ENCODE results near the gene SLC15A4.
"Not testable (repeated sequence)": the region's sequence is repeated elsewhere in the genome, so short reads cannot be mapped to it uniquely, and the experiment has no call there.

SLC15A4 gene

GRCh38 chr12:128844031-128844635 is 20.4 kb upstream of the SLC15A4 start:
- peak; percentile 63 for DNase-seq (ENCODE audit: low read depth, low spot score)

DNA sequence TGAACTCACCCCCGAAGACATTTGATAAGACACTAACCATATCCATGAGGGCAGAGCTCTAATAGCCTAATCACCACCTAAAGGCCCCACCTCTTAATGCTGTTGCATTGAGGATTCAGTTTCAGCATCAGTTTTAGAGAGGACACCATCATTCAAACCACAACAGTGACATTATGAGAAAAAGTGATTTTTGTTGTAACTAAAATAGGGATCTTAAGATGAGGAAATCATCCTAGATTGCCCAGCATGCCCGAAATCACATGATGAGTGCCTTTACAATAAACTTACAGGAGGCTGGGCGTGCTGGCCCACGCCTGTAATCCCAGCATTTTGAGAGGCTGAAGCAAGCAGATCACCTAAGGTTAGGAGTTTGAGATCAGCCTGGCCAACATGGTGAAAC is 19.8 kb upstream of the SLC15A4 start:
- DNase-seq (ENCODE audit: low read depth, low spot score), result no peak

DNA sequence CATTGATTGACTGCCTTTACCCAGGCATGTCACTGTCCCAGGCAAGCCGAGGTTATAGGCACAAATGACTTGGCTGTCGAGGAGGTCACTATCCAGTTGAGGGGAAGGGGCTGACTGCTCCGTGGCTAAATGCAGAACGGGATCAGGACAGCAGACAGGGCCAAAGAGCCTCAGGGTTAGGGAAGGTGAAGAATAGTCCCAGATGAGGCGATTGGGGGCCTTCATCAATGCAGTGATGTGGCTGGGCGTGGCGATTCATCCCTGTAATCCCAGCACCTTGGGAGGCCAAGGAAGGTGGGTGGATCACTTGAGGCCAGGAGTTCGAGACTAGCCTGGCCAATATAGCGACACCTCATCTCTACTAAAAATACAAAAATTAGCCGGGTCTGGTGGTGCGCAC is 18.8 kb upstream of the SLC15A4 start:
- no peak for DNase-seq (ENCODE audit: low read depth, low spot score)

DNA sequence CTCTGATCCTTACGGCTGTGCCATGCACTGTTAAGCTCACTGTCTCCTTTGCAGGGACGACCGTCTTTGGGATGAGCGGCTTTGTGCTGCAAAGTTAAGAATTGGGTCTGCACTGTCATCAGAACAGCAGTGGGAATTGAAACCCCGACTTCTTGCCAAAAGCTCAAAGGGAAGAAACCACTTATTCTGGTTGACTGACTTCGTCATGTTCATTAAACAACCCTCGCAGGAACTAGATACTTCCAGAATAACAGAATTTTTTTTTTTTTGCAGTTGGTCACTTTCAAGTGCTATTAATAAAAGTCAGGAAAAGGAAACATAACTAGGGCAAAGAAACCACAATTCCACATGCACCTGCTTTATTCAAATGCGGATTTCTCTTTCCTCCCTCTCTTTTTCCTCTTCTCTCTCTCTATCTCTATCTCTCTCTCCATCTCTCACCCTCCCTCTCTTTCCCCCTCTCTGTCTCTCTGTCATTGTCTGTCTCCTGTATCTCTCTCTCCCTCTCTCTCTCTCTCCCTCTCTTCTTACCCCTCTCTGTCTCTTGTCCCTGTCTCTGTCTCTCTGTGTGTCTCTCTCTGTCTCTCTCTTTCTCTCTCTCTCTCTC is 17.2 kb upstream of the SLC15A4 start:
- no peak for DNase-seq (ENCODE audit: low read depth, low spot score)

DNA sequence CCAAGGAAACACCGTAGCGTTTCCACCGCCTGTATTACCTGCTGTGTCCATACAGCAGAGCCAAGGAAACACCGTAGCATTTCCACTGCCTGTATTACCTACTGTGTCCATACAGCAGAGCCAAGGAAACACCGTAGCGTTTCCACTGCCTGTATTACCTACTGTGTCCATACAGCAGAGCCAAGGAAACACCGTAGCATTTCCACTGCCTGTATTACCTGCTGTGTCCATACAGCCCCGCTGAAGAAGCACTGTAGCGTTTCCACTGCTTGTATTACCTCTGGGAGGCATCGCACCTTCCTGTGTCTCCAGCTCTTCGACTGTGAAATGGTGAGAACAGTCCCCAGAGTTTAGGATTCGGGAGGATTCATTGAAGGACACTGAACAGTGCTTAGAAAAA is 16.1 kb upstream of the SLC15A4 start:
- DNase-seq (ENCODE audit: low read depth, low spot score), result not testable (repeated sequence)

DNA sequence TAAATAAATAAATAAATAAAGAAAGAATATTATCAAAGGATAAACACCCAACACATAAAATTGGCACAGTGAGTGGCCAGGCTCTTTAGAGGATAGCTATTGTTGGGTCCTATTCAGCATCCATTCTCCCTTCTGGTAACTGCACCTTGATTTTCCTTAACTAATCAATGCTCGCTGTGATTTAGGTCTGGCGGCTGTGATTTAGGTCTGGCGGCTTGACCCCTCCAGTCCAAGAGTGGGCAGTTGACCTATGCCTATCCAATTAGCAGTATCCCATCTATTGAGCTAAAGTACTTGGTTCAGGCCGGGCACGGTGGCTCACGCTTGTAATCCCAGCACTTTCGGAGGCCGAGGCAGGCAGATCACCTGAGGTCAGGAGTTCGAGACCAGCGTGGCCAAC is 9.7 kb upstream of the SLC15A4 start:
- no peak for DNase-seq (ENCODE audit: low read depth, low spot score)

- DNase-seq (ENCODE audit: low read depth, low spot score), result no peak
These were observed 6.7 kb upstream of the SLC15A4 start for GRCh38 chr12:128830505-128830893.

DNA sequence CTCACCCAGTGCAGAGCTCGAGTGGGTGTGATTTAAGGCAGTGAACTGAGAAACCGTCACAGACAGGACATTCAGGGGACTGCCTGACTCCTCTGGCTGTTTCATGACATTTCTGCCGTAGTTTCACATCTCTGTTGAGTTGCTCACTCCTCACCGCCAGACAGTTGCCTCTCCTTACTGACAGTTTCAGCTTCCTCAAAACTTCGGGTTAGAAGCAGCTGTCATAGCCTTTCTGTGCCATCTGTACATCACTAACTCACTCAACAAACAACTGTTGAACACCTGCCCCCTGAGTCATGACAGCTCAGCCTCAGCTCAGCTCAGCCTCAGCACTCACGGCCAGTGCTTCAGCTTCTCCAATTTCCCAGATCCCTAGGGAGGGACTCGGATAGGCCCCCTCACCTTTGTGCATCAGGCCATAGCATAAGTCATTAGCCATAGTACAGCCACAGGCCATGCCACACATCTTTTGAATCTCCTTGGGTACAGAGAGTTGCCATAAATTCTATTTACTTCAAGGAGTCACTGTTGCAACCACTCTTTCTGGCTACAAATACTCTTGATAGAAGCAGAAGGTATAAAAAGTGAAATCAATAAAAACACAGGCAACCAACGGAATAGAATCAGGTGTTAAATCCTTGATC is 6.2 kb upstream of the SLC15A4 start:
- no peak for DNase-seq (ENCODE audit: low read depth, low spot score)

DNA sequence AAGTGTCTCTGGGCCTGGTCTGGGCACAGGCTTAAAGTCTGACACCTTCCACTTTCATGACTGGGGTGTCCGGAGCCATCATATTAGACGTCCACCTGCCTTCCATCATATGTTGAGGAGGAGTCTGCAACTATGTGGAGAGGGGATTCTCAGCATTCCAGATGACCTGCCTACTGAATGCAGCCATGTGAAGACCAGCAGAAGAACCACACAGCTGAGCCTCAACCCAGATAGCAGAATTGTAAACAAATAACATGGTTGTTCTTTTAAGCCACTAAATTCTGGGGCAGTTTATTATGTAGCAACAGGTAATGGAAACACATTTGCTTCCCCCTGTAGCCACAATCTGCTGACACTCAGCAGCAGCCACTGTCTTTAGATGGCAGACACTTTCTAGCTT is 4.0 kb upstream of the SLC15A4 start:
- no peak for DNase-seq (ENCODE audit: low read depth, low spot score)

- no peak for DNase-seq (ENCODE audit: low read depth, low spot score)
These were observed 2.1 kb upstream of the SLC15A4 start for GRCh38 chr12:128825835-128826234.

- peak; percentile 77 for DNase-seq (ENCODE audit: low read depth, low spot score)
These were observed 392 bp downstream of the SLC15A4 start for GRCh38 chr12:128823216-128823915.

DNA sequence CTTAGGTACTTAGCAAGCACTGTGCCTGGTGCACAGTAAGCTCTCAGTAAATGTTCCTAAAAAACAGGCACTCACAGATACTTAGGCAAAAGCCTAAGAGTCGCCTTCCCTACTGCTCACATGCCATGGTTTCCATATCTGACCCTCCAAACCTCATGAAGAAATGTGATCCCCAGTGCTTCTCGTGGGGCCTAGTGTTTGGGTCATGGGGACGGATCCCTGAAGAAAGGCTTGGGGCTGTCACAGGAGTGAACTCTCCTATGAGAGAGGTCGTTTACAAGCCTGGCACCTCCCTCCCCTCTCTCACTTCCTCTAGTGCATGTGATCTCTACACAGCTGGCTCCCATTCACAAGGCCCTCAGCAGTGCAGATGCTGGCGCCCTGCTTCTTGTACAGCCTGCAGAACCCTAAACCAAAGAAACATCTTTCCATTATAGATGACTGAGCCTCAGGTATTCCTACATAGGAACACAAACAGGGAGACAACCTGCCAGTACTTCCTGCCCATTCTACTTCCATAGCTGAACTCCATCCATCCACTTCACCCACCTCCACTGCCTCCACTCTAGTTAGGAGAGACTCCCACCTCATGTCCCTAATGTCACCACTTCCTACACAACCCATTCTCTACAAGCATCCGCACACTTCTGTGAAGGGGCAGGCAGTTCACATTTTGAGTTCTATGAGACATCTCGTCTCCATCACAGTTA is 2.9 kb downstream of the SLC15A4 start:
- DNase-seq (ENCODE audit: low read depth, low spot score), result no peak

- DNase-seq (ENCODE audit: low read depth, low spot score), result no peak
These were observed 3.5 kb downstream of the SLC15A4 start for GRCh38 chr12:128820253-128820652.

GRCh38 chr12:128819293-128820144 is 4.2 kb downstream of the SLC15A4 start:
- peak; percentile 56 for DNase-seq (ENCODE audit: low read depth, low spot score)

DNA sequence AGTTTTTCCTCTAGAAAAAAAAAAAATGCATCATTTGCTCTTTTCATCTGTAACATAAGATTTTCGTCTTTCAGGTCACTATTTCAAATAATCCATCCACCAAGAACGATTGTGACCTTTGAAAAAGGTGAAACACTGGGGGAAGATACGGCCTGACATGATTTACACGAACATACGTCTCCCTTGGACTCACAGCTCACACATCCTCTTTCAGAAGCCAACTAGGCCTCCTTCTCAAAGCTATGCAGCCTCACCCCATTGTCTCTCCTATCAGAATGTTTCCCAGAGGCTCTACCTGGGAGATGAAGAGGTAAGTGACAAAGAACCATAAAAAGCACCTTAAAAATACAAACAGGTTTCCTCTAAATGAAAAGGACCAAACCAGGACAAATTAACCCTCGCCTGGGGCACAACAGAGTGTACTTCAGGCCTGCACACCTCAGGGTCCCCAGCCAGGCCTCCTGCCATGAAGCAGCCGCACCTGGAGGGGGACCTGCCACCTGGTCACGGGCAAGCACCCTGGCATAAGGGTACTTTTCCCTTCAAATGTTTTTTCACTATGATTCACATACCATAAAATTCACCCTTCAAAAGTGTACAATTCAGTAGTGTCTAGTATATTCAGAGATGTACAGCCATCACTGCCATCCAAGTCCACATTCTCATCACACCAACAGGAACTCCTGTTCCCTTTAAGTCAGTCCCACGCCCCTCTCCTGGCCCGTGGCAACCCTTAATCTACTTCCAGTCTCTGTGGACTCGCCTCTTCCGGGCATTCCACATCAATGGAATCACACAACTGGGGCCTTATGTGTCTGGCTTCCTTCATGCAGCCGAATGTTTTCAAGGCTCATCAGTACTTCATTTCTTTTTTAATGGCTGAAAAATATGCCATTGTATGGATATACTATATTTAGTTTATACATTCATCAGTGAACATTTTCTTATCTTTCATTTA is 5.4 kb downstream of the SLC15A4 start:
- no peak for DNase-seq (ENCODE audit: low read depth, low spot score)

GRCh38 chr12:128817111-128818015 is 6.4 kb downstream of the SLC15A4 start:
- DNase-seq (ENCODE audit: low read depth, low spot score), result no peak

DNA sequence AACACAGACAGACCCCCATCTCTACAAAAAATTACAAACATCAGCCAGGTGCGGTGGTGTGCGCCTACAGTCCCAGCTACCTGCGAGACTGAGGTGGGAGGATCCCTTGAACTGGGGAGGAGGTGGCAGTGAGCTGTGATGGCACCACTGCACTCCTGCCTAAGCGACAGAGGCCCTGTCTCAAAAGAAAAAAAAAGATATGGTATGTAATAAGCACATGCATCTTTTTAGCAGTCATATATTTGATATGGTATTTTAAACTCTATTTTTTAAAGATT is 7.2 kb downstream of the SLC15A4 start:
- no peak for DNase-seq (ENCODE audit: low read depth, low spot score)

DNA sequence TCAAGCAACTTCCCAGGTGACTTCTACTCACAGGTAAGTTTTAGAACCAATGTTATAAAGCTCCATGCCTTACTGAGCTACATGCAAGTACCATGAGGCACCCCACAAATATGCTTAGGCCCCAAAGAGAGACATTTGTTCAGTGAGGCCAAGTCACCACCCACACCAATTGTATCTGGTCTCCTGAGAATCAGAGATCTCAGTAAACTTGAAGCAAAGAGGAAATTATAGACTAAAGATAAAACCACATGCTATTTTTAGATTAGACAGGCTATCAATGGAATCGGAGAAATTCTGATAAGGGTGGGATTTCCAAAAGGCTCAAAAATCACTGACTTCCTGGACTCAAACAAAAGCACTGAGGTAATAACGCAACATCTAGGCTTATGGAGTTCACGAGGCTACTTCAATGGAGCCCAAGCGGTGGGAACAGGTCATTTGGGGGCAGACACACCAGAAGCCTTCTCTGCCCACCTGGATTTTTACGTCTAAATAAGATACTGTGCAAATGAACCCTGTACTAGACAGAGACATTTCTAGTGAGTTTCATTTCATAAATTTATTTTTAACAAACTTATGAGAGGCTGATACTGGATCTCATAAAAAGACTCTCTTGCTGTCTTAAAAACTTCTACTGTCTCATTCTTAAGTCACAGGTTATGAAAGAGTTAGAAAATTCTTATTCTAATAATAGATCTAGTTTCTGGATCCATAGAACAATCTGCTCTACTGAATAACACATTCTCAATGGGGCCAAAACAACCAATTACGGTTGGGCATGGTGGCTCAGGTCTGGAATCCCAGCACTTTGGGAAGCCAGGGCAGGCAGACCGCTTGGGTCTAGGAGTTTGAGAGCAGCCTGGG is 7.7 kb downstream of the SLC15A4 start:
- DNase-seq (ENCODE audit: low read depth, low spot score), result no peak

All from ELF-1 (cell line).